ENCODE data around the gene SEC31A. TPM values are rescaled to one million over a fixed set of nuclear protein-coding genes. Genes with fewer than 3 reads are reported as not detected.

Gene SEC31A
- total RNA-seq, 2 donors from 2014 or later = 82.6 to 124 TPM

- Mint-ChIP-seq H3K4me1 (no peaks in the 10 kb centered on the region), H3K27me3 (peaks cover 6% of the 10 kb centered on the region)
- ATAC-seq (replicated peaks) = no peak
These were observed 108.2 kb downstream of the SEC31A start for GRCh38 chr4:82782626-82783345.

GRCh38 chr4:82780752-82781231, 110.2 kb downstream of the SEC31A start:
- Mint-ChIP-seq H3K4me1 (no peaks in the 10 kb centered on the region), H3K36me3 (ENCODE audit: low read depth) (no peaks in the 10 kb centered on the region), H3K27ac (no peak overlapping the region), H3K27me3 (peaks cover 6% of the 10 kb centered on the region), H3K9me3 (no peaks in the 10 kb centered on the region), H3K4me3 (no peak overlapping the region)
- ATAC-seq (replicated peaks) = no peak

More at GRCh38 chr4:82782626-82783345, 108.2 kb downstream of the SEC31A start:
- no peaks in the 10 kb centered on the region for H3K9me3 Mint-ChIP-seq
- no peak overlapping the region for H3K27ac Mint-ChIP-seq
- H3K36me3 Mint-ChIP-seq (ENCODE audit: low read depth) = no peaks in the 10 kb centered on the region
- no peak overlapping the region for H3K4me3 Mint-ChIP-seq

GRCh38 chr4:82780170-82780751, 110.7 kb downstream of the SEC31A start:
- Mint-ChIP-seq H3K27me3 (peaks cover 6% of the 10 kb centered on the region), H3K4me3 (no peak overlapping the region), H3K4me1 (no peaks in the 10 kb centered on the region), H3K9me3 (no peaks in the 10 kb centered on the region), H3K27ac (no peak overlapping the region), H3K36me3 (ENCODE audit: low read depth) (no peaks in the 10 kb centered on the region)
- ATAC-seq (replicated peaks) = no peak

- no peak for ATAC-seq (replicated peaks)
- Mint-ChIP-seq H3K36me3 (ENCODE audit: low read depth) (no peaks in the 10 kb centered on the region), H3K4me3 (no peak overlapping the region)
These were observed 111.9 kb downstream of the SEC31A start for GRCh38 chr4:82779032-82779431.

GRCh38 chr4:82777857-82778525, 113.0 kb downstream of the SEC31A start:
- Mint-ChIP-seq H3K4me3 (no peak overlapping the region), H3K36me3 (ENCODE audit: low read depth) (no peaks in the 10 kb centered on the region), H3K4me1 (no peaks in the 10 kb centered on the region), H3K9me3 (no peaks in the 10 kb centered on the region), H3K27me3 (peaks cover 10% of the 10 kb centered on the region), H3K27ac (no peak overlapping the region)
- no peak for ATAC-seq (replicated peaks)

More at GRCh38 chr4:82779032-82779431, 111.9 kb downstream of the SEC31A start:
- Mint-ChIP-seq H3K27me3 (peaks cover 6% of the 10 kb centered on the region), H3K4me1 (no peaks in the 10 kb centered on the region), H3K27ac (no peak overlapping the region), H3K9me3 (no peaks in the 10 kb centered on the region)

GRCh38 chr4:82776925-82777542, 113.9 kb downstream of the SEC31A start:
- H3K36me3 Mint-ChIP-seq (ENCODE audit: low read depth) = no peaks in the 10 kb centered on the region
- H3K27ac Mint-ChIP-seq = no peak overlapping the region
- no peak for ATAC-seq (replicated peaks)

GRCh38 chr4:82775243-82775642, 115.7 kb downstream of the SEC31A start:
- H3K4me3 Mint-ChIP-seq = no peak overlapping the region
- H3K27ac Mint-ChIP-seq = no peak overlapping the region
- no peak for ATAC-seq (replicated peaks)
- no peaks in the 10 kb centered on the region for H3K36me3 Mint-ChIP-seq (ENCODE audit: low read depth)
- H3K27me3 Mint-ChIP-seq = peaks cover 15% of the 10 kb centered on the region
- no peaks in the 10 kb centered on the region for H3K4me1 Mint-ChIP-seq
- no peaks in the 10 kb centered on the region for H3K9me3 Mint-ChIP-seq

More at GRCh38 chr4:82776925-82777542, 113.9 kb downstream of the SEC31A start:
- Mint-ChIP-seq H3K4me3 (no peak overlapping the region), H3K9me3 (no peaks in the 10 kb centered on the region), H3K27me3 (peaks cover 11% of the 10 kb centered on the region), H3K4me1 (no peaks in the 10 kb centered on the region)

GRCh38 chr4:82774711-82775171, 116.2 kb downstream of the SEC31A start:
- ATAC-seq (replicated peaks) = no peak
- H3K9me3 Mint-ChIP-seq = no peaks in the 10 kb centered on the region
- H3K4me1 Mint-ChIP-seq = no peaks in the 10 kb centered on the region
- H3K27me3 Mint-ChIP-seq = peaks cover 15% of the 10 kb centered on the region
- no peak overlapping the region for H3K27ac Mint-ChIP-seq
- H3K36me3 Mint-ChIP-seq (ENCODE audit: low read depth) = no peaks in the 10 kb centered on the region
- no peak overlapping the region for H3K4me3 Mint-ChIP-seq

- no peak for ATAC-seq (replicated peaks)
These were observed 117.9 kb downstream of the SEC31A start for GRCh38 chr4:82773057-82773456.

GRCh38 chr4:82770607-82771006, 120.3 kb downstream of the SEC31A start:
- Mint-ChIP-seq H3K4me1 (no peaks in the 10 kb centered on the region), H3K36me3 (ENCODE audit: low read depth) (no peaks in the 10 kb centered on the region), H3K27me3 (peaks cover 22% of the 10 kb centered on the region), H3K27ac (no peak overlapping the region), H3K9me3 (peaks cover 12% of the 10 kb centered on the region), H3K4me3 (no peak overlapping the region)
- no peak for ATAC-seq (replicated peaks)

More at GRCh38 chr4:82773057-82773456, 117.9 kb downstream of the SEC31A start:
- Mint-ChIP-seq H3K27me3 (peaks cover 18% of the 10 kb centered on the region), H3K36me3 (ENCODE audit: low read depth) (no peaks in the 10 kb centered on the region), H3K4me3 (no peak overlapping the region), H3K27ac (no peak overlapping the region), H3K4me1 (no peaks in the 10 kb centered on the region), H3K9me3 (no peaks in the 10 kb centered on the region)

Other genes with a start within 250 kb of the SEC31A start
- gene SCD5, start 92.4 kb downstream of the SEC31A start, total RNA-seq = under 1 TPM; 0.21 to 0.91 TPM
- 1 to 10 TPM; 1.5 to 1.9 TPM for gene THAP9, start 9.6 kb upstream of the SEC31A start, total RNA-seq
- gene LIN54, start 119.7 kb upstream of the SEC31A start, total RNA-seq = 10 to 100 TPM; 19.3 to 20.4 TPM
- gene COPS4, start 144.0 kb upstream of the SEC31A start, total RNA-seq = 10 to 100 TPM; 18.6 to 24.4 TPM
- 10 to 100 TPM; 19.9 to 58.9 TPM for gene PLAC8, start 223.6 kb upstream of the SEC31A start, total RNA-seq

Measured in activated T-helper 17 cell treated with anti-CD3 and anti-CD28 coated beads, Interleukin-2, amount 50 U/mL, for 72 hours (primary cell).